NCI-H146 (cell line): ENCODE data around the gene KATNAL2.
"Not testable (repeated sequence)": the region's sequence is repeated elsewhere in the genome, so short reads cannot be mapped to it uniquely, and the experiment has no call there.

Source experiments
- DNase-seq: peaks from one replicate; lab custom pipeline; 2025; lab: John Stamatoyannopoulos, UW

Gene KATNAL2

DNA sequence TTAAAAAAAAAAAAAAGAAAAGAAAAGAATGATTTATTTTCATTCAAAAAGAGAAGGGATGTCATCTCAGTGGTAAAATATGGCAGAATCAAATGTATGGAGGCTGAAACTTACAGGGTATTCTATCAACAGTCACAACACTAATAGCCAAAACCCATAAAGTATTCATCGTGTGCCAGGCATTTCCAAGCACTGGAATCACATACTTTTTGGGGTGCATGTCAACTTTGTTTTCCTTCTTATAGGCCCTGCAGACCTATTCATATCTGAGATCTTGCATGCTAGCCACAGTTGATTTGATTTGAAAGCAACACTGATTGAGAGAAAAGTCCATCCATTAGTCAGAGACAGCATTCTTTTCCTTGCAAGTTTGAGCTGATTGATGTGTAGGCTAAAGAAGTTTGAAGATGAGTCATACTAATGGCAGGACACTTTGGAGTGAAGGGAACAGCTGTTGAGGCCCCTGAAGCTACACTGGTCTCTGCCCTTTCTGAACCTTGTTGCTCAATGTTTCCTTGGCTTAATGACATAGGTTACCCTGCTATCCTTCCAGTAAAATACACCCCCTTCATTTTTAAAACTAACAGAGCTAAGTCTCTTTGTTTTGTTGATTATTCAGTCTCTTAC lies 22.0 kb downstream of the KATNAL2 start:
- no peak for DNase-seq

GRCh38 chr18:46939998-46940571 lies 22.7 kb downstream of the KATNAL2 start:
- DNase-seq = no peak

GRCh38 chr18:46942646-46943045 lies 25.2 kb downstream of the KATNAL2 start:
- DNase-seq = no peak

DNA sequence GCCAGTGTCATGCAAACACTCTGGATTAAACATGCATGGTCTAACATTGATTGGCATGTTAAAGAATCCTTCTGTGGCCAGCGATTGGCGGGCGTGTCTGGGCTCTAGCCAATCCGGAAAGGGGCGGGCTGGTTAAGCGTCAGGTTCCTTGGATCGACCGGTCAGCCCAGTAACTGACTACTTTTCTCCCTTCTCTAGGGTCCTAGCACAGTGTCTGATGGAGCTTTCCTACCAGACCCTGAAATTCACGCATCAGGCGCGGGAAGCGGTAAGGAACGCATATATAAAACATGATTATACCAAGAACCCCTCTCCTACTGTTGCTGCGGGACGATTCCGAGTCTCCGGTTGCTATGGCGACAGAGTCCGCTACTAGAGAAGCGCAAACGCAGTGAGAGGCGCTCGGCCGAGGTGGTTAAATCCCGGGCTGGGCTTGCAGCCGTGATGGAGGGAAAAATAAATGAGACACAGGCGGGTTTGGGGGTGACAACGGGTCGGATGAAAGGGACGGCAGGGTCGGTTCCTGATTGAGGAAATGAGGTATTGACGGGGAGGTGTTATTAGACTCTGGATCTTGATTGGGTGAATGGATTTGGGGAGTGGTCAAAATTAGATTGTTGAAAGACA lies 29.4 kb downstream of the KATNAL2 start:
- peak; percentile 11 for DNase-seq

DNA sequence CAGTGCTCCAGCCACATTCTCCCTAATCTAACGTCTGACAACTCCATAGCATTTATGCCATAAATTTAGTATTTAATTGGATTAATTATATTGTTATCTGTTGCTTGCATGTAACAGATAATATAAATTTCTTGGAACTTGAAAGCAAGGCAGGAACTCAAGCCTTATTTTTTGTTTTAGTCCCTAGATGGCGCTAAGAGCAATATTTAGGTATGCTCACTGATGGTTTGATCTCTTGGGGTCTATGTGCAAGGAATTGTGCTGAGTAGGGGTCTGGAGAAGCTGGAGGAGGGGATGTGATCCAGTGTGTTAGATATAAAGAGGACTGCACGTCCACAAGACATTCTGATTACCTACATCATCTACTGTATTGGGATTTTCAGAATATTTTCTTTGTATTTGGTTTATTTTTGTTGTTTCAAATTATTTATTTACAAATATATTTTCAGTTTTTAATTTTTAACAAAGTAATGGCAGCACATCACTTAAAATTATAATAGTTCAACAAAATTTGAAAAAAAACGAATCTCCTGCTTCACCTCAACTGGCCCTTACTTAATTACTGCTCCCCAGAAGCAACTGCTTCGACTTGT lies 32.8 kb downstream of the KATNAL2 start:
- peak; percentile 31 for DNase-seq

DNA sequence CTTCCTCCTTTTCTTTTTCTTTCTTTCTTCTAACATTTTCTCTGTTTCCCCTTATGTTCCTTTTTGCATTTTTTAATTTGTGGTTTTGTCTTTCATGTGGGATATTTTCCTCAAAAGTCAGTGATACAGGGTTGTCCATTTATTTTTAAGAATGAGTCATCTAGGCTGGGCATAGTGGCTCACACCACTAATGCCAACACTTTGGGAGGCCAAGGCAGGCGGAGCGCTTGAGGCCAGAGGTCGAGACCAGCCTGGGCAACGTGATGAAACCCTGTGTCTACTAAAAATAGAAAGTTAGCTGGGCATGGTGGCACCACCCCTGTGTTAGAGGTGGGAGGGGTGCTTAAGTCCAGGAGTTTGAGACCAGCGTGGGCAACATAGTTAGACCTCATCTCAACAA lies 35.8 kb downstream of the KATNAL2 start:
- DNase-seq = no peak

- DNase-seq = no peak
Measured at GRCh38 chr18:46958209-46958608, 40.8 kb downstream of the KATNAL2 start.

GRCh38 chr18:46963656-46964578 lies 46.5 kb downstream of the KATNAL2 start:
- not testable (repeated sequence) for DNase-seq

GRCh38 chr18:46964579-46965293 lies 47.3 kb downstream of the KATNAL2 start:
- DNase-seq = not testable (repeated sequence)

DNA sequence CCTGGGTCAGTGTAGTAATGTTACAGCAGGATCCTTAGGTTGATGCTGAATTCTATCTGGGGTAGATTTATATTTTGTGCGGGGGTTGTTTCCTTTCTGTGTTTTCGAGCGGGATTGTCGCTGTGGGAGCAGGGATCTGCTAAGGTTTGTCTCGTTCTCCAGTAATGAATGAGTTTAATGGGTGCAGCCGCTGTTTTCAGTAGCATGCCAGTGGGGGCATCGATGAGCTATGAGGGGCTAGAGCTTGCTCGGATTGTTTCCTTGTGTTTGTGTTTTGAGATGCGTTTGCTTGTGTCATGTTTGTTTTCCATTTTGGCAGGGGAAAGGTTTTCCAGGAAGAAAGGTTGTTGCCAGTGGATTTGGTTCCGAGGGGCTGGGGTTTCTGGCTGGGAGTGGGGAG lies 48.9 kb downstream of the KATNAL2 start:
- DNase-seq = not testable (repeated sequence)

GRCh38 chr18:46969551-46969950 lies 52.1 kb downstream of the KATNAL2 start:
- not testable (repeated sequence) for DNase-seq

- DNase-seq = not testable (repeated sequence)
Measured at GRCh38 chr18:47019870-47020269, 102.5 kb downstream of the KATNAL2 start.

DNA sequence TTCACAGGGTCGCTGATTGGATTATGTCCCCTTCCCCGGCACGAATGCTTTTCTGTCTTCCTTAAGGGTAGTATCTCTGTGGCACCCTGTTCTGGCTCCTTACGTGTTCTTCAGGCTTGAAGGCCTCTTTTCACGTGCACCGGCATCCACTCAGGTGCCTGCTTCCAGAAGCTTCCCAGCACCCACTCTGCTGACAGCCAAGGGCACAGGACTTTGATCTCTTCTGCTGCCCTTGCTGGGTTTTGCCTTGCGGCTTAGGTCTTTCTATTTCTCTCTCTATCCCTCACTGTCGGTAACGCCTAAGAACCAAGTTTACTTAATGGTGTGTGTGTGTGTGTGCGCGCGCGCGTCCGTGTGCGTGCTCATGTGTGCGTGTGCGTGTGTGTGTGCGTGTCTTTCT lies 103.4 kb downstream of the KATNAL2 start:
- DNase-seq = not testable (repeated sequence)

DNA sequence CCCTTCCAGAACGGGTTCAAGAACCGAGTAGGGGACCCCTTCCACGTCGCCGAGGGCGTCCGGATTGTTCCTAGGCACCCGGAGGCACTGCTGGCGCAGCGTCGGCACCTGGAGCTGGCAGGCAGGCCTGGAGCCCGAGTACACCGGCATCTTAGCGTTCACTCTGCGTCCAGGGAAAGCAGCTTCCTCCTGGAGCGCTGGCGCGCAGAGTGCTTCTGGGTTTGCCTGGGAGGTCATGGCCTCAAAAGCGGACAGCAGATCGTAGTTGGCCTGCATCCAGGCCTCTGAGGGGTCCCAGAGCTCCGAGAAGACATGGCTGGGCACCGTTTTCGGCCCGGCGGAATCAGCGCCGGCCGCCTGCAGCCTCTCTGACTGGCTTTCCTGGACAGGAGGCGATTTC lies 105.4 kb downstream of the KATNAL2 start:
- not testable (repeated sequence) for DNase-seq

DNA sequence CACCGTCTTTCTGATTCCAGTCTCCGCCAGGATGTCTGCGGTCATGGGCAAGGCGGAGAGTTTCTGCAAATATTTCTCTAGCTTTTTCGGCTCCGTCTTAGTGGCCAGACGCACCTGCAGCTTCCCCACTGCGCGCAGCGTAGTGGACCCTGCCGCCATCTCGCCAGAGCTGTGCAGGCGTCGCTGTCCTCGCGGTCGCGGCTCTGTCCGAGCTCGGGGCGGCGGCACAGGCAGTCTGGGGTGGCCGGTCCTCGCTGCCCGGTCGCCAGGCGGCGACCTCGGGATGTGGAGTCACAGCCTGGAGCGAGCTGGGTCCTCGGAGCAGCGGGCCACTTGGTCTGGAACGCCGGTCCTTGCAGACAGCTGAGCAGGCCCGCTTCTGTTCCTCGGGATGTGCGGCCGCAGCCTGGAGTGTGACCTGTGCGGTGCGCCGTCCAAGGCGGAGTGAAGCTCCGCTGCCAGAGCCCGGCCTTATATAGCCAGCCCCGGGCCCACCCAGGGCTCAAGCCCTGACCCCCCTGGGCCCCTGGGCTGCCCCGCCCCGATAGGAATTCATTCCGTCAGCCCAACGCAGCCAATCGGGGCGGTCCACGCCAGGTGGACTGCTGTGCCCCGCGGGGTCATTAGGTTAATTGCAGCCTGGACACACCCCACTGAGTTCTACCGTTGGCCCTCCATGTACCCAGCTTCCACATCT lies 106.5 kb downstream of the KATNAL2 start:
- not testable (repeated sequence) for DNase-seq

DNA sequence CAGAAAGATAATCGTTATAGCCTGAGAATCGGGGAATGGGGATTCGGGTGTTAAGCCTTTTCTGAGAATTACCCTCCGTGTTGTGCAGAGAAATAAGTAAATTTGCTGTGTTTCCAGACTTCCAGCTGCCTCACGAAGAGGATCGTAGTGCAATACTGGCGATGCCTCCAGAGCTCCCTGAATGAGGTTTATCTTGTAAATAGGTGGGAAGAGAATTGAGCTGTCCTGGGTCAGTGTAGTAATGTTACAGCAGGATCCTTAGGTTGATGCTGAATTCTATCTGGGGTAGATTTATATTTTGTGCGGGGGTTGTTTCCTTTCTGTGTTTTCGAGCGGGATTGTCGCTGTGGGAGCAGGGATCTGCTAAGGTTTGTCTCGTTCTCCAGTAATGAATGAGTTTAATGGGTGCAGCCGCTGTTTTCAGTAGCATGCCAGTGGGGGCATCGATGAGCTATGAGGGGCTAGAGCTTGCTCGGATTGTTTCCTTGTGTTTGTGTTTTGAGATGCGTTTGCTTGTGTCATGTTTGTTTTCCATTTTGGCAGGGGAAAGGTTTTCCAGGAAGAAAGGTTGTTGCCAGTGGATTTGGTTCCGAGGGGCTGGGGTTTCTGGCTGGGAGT lies 108.3 kb downstream of the KATNAL2 start:
- DNase-seq = not testable (repeated sequence)

- not testable (repeated sequence) for DNase-seq
Measured at GRCh38 chr18:47028738-47029137, 111.3 kb downstream of the KATNAL2 start.

- not testable (repeated sequence) for DNase-seq
Measured at GRCh38 chr18:47029684-47030353, 112.4 kb downstream of the KATNAL2 start.

- not testable (repeated sequence) for DNase-seq
Measured at GRCh38 chr18:47030887-47031286, 113.5 kb downstream of the KATNAL2 start.

GRCh38 chr18:47032945-47033344 lies 115.5 kb downstream of the KATNAL2 start:
- DNase-seq = no peak
